Measurements from ENCODE around the gene ACTR2.

ACTR2 gene

GRCh38 chr2:65281627-65282351, 54.2 kb downstream of the ACTR2 start:
- no peak for DNase-seq

DNA sequence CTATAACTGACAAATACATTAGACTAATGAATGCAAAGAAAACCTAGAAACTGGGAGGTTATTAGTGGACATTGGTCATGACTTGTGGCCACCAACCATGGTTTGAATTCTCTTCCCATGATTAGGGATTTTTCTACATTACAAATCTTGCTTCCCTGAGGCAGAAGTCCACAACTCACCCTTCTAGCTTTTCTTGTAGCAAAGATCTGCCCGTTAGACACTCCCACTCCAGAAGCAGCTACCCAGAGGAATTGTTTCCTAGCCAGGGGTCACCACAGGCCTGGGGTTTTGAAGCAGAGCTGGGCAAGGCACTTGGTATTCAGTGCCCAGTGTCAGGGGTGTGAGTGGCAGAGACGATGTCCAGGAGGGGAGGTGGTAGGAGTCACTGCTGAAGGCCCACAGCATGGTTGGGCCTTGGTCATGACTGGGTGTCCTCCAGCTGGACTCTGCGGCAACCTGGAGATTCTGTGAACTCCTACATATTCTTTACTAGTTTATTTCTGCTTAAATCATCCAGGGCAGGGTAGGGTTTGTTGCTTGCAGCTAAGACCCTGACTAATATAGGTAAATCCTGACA, 54.9 kb downstream of the ACTR2 start:
- DNase-seq, result no peak

DNA sequence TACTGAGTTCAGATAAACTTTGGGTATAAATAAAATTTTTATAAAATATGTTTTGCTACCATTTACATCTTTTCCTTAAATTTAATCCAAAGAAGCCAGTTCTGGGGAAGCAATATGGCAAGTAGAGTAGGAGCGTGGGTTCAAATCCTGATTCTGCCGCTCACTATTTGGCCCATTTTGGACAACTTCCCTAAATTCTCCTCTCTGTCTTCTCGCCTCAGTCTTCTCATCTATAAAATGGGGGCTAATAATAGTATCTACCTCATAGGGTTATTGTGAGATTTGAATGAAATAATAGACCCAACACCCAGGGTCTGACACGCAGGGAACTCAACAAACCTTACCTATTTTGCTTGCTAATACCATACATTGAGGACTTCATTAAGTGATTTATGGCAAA, 59.7 kb downstream of the ACTR2 start:
- no peak for DNase-seq

DNA sequence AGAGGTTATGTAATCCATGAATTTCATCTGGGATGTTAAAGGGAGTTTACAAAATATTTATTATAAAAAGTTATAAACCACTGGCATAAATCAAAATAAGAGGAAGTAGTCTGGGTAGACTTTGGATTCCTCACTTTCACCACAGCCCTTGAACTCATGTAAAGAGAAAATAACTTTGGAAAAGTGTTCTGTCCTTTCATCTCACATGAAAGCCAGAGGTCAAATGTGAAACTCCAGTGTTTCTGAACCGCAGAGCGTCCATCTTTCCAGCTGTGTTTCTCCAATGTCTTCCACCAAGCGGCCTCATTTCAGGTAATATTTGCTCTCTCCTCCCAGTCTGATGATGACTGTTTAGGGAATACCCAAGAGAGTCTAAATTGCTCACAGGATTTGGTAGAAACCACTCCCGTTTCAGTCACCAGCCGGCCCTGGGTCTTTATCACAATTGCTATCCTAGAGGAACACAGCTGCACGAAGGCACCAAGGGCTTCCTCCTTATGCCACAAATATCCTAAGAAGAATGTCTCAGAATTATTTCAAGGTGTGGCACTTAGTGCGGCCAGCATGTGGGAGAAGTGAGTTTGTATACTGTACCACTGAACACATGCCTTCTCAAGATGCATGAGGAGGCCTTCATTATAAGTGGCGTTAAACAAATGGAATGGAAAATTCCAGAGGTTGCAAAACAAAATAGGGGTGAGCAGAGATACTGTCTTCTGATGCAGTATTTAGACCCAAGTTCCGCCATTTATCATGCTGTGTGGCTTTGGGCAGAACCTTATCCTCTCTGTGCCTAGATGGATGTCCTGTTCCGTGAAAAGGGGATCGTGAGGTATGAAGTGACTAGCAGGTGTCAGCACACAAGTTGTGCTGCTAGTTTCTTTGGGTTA, 63.8 kb downstream of the ACTR2 start:
- DNase-seq, result no peak

GRCh38 chr2:65292106-65292400, 64.4 kb downstream of the ACTR2 start:
- no peak for DNase-seq

DNA sequence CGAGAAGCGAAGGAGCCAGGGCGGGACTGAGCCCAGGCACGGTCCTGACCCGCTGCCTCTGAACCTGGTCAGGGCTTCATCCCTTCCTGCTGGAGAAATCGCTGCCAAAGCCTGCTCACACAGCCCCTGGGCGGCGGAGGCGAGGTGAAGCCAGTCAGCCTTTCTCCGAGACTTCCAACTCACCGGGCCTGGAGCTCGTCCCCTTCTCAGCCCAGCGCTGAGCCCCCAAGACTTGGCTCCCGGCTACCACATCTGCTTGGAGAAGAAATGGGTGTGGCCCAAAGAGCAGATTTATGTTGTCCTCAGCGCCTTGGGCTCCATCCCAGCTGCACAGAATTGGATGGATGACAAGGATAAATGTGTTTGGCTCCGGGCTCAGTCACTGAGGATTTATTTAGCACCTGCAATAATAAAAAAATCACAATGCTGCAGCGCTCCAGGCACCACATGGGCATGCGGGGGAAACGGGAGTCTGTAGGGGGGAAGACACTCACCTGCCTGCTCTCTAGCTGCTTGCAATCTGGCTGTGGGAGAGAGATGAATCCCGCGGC, 64.9 kb downstream of the ACTR2 start:
- DNase-seq, result no peak

GRCh38 chr2:65293376-65293775, 65.7 kb downstream of the ACTR2 start:
- no peak for DNase-seq

DNA sequence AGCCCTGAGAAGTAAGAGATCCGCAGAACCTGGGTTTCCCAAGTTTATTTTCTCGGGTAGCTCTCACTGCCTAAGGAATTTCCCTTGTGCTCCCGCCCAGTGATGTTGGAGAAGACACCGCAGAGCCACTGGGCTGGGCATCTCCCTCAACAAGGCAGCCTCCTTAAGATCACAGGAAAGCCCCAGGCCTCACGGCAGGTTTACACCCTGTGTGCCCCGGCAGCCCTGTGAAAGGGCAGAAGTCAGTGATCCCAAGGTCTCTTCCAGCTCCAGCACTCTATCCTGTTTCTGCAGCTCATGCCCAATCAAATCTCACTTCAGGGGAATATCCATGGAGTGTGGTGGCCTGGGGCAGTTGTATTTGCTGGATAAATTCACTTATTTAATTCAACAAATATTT, 66.5 kb downstream of the ACTR2 start:
- DNase-seq, result no peak

- DNase-seq, result no peak
These were observed 67.1 kb downstream of the ACTR2 start for GRCh38 chr2:65294701-65295100.

- no peak for DNase-seq
These were observed 69.3 kb downstream of the ACTR2 start for GRCh38 chr2:65296971-65297370.

GRCh38 chr2:65297544-65297943, 69.9 kb downstream of the ACTR2 start:
- DNase-seq, result no peak

DNA sequence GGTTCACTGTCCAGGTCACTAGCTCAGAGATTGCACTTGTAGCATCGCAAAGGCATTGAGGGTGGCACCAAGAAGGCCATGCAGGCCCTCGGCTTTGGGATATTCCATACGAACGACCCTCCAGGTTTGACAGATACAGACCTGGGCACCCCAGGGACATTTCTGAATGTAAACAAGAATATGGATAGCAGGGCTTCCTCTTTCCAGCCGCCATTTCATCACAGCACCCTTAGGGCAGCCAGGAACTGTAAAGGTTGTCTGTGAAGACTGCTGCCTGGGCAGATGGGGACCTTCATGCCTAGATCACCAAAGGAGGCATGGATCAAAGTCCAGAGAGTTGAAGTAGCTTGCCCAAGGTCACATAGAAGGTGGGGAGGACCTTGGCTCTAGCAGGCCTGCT, 70.5 kb downstream of the ACTR2 start:
- no peak for DNase-seq

DNA sequence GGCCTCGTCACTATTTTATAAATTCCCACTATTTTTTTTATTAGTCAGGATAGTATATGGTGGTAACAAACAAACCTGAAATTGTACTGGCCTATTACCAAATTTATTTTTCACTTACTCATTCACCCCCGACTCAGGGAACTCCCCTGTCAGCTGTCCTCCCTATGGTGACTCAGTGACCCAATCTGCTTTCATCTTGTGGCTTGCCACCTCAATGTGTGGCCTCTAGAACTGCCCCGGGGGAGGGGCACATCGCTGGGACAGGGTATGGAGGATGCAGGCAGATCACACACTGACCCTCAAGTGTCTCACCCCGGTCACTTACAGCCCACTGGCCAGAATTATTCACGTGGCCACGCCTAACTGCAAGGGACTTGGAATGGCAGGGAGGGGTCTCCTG, 71.6 kb downstream of the ACTR2 start:
- DNase-seq, result no peak

GRCh38 chr2:65300134-65300760, 72.6 kb downstream of the ACTR2 start:
- DNase-seq, result no peak

- peak; percentile 33 to 45 for DNase-seq
These were observed 73.4 kb downstream of the ACTR2 start for GRCh38 chr2:65300761-65301711.

DNA sequence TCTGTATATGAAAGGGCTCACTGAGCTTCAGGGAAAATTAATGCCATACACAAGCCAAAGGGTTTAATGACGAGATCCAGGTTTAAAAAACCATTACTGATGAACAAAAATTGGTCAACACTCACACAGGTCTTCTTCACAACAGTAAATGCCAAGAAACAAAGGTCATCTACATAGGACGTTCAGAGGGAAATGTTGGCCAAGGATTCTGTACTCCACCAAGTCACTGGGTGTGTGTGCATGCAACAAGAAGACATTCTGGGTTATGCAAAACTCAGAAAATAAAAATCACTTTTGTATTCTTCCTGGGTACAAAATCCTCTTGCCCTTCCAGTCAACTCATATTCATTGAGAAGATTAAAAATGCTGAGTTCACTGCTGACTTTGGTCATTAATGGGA, 78.3 kb downstream of the ACTR2 start:
- DNase-seq, result no peak

- DNase-seq, result no peak
These were observed 82.1 kb downstream of the ACTR2 start for GRCh38 chr2:65309699-65310098.

- DNase-seq, result no peak
These were observed 83.4 kb downstream of the ACTR2 start for GRCh38 chr2:65311049-65311448.

DNA sequence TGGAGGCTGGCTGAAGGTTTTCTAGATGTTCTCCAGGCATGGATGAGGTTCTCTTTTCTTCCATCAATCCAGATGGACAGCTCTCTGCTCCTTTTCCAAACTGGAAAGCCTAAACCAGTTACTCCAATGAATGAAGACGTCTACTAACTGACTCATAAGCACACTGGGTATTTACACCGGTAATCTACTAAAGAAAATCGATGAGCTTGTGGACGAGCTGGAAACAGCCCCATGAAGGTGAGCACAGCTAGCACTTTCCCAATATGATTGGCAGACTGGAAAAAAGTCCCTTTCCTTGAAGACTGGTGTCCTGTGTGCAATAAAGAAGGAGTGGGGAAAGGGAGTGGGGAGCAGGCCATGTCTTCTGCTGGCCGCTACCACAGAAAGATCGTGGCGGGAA, 84.0 kb downstream of the ACTR2 start:
- no peak for DNase-seq

DNA sequence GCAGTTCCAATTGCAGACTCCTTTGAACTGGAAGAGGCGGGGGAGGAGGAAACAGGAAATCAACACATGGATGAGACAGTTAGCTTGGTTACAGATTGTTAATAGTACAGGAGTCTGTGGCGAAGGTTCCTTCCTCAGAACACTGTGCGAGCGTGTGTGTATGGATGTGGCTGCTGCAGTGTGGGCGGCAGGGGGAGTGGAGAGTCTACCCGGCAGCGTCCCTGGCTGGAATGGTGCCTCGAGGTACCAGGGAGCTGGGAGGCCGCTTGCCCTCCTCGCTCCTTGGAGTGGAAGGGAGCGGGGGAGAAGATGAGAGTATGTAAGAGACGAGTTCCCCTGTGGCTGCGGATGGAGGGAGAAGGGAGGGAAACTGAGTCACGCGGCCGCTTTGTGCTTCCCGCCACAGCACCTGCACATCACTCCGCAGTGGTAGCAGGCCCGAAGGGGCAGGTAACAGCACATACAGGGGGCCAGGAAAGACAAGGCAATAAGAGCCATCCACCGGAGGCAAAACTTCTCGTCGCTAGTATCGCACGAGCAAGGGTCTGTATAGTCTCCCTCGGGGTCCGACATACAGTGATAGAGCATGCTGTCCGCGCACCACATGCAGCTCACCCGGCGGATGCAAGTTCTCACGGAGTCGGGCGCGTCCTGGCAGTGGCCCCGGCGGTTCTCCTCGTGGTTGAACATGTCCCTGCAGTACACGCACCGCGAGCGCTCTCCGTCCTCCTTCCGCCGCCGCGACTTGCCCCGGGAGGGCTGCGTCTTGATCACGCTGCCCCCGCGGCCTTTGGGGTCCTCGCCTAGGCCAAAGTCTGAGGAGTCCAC, 85.7 kb downstream of the ACTR2 start:
- no peak for DNase-seq

DNA sequence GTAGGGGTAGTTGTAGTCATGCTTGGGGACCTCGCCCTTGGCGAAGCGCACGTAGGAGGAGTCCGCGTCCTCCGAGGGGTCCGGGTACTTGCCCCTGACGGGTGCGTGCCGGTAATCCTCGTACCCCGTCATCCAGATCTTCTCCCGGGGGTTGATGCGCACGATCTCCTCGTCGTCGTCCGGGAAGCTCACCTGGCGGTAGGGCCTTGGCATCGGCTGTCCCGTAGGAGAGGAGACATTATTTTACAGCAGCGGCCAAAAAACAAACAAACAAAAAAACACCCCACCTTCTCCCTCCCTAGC, 86.3 kb downstream of the ACTR2 start:
- DNase-seq, result no peak

Data from NCI-H2081 (cell line).